Activated naive CD4-positive, alpha-beta T cell treated with anti-CD3 and anti-CD28 coated beads for 36 hours (primary cell): ENCODE measurements around the gene RERE. TPM values are rescaled to one million over a fixed set of nuclear protein-coding genes. Genes with fewer than 3 reads are reported as not detected.
A peak's percentile ranks its signal among the peaks of the same experiment; 100 is the strongest.
"Not testable (repeated sequence)": the region's sequence is repeated elsewhere in the genome, so short reads cannot be mapped to it uniquely, and the experiment has no call there.

ENCODE experiments used
- CTCF ChIA-PET: fragments of 350-600 bp; sonication (Branson Sonifier 250); formaldehyde crosslinking; loops from one replicate; lab custom pipeline; 2021; ENCODE audit warnings: antibody characterized with exemption; lab: Charles Lee
- DNase-seq: peaks from one replicate; pipeline ENCODE4 v3.0.0-alpha.2; 2020
- H3K27ac Mint-ChIP-seq: one replicate; pipeline ENCODE4 v1.8.0; 2021; ENCODE audit warnings: mild to moderate bottlenecking, mixed read lengths
- H3K27me3 Mint-ChIP-seq: one replicate; pipeline ENCODE4 v1.8.0; 2021; ENCODE audit warnings: low read depth, mixed read lengths
- H3K36me3 Mint-ChIP-seq: one replicate; pipeline ENCODE4 v1.8.0; 2021; ENCODE audit warnings: low read depth, mixed read lengths
- H3K4me1 Mint-ChIP-seq: one replicate; pipeline ENCODE4 v1.8.0; 2021; ENCODE audit warnings: low read depth, mixed read lengths
- H3K4me3 Mint-ChIP-seq: one replicate; pipeline ENCODE4 v1.8.0; 2021; ENCODE audit warnings: mild to moderate bottlenecking, moderate library complexity, mixed read lengths
- H3K9me3 Mint-ChIP-seq: one replicate; pipeline ENCODE4 v1.8.0; 2021; ENCODE audit warnings: mixed read lengths
- intact Hi-C: fragments of 100-400 bp; cut with micrococcal nuclease; formaldehyde crosslinking; loops from one replicate; pipeline ENCODE4 v1.15.1; 2023
- total RNA-seq, 2 experiments: library from RNA; stranded (reverse); gene quantifications; one replicate each; pipeline ENCODE4 v1.2.3, GENCODE V29; 2021

Gene RERE
- total RNA-seq, 2 experiments from 2014 or later = 46.4 to 47.6 TPM

GRCh38 chr1:8706995-8707396, 110.4 kb downstream of the RERE start:
- intact Hi-C loops = no loop called here
- CTCF ChIA-PET = interaction anchor here (0.8 to 1.5 kb wide), 4 partner anchors 19 to 146 kb away, joined by 3 to 6 read pairs (median 4); no protein-coding TSS in a partner anchor
- peaks cover 38% of the 10 kb centered on the region for H3K27me3 Mint-ChIP-seq

GRCh38 chr1:8706291-8706690, 111.1 kb downstream of the RERE start:
- peaks cover 17% of the 10 kb centered on the region for H3K4me1 Mint-ChIP-seq
- H3K9me3 Mint-ChIP-seq = no peaks in the 10 kb centered on the region
- H3K27me3 Mint-ChIP-seq = peaks cover 38% of the 10 kb centered on the region
- no peak overlapping the region for H3K27ac Mint-ChIP-seq
- CTCF ChIA-PET = interaction anchor here (0.9 to 1.5 kb wide), 3 partner anchors 20 to 145 kb away, joined by 3 to 6 read pairs (median 5); no protein-coding TSS in a partner anchor
- no peak for DNase-seq
- intact Hi-C loops = no loop called here
- H3K4me3 Mint-ChIP-seq = no peak overlapping the region
- peaks cover 5% of the 10 kb centered on the region for H3K36me3 Mint-ChIP-seq

More at GRCh38 chr1:8706995-8707396, 110.4 kb downstream of the RERE start:
- H3K9me3 Mint-ChIP-seq = no peaks in the 10 kb centered on the region
- H3K4me3 Mint-ChIP-seq = no peak overlapping the region
- H3K27ac Mint-ChIP-seq = no peak overlapping the region
- no peak for DNase-seq
- H3K4me1 Mint-ChIP-seq = peaks cover 11% of the 10 kb centered on the region
- peaks cover 5% of the 10 kb centered on the region for H3K36me3 Mint-ChIP-seq

GRCh38 chr1:8704866-8705506, 112.5 kb downstream of the RERE start:
- H3K27ac Mint-ChIP-seq = no peak overlapping the region
- intact Hi-C loops = loop anchor here (5.0 kb wide), 1 partner anchor 608 kb away; no protein-coding TSS in a partner anchor

GRCh38 chr1:8702850-8703810, 114.3 kb downstream of the RERE start:
- peak; percentile 72 for DNase-seq
- H3K36me3 Mint-ChIP-seq = peaks cover 2% of the 10 kb centered on the region
- H3K9me3 Mint-ChIP-seq = no peaks in the 10 kb centered on the region
- CTCF ChIA-PET = interaction anchor here (0.6 to 2.4 kb wide), 6 partner anchors 14 to 146 kb away, joined by 3 to 11 read pairs (median 4); no protein-coding TSS in a partner anchor
- intact Hi-C loops = loop anchor here (1.0 to 5.0 kb wide), 3 partner anchors 9 to 606 kb away; no protein-coding TSS in a partner anchor
- no peak overlapping the region for H3K27ac Mint-ChIP-seq
- peaks cover 31% of the 10 kb centered on the region for H3K4me1 Mint-ChIP-seq
- peak overlapping the region; percentile 84 for H3K4me3 Mint-ChIP-seq
- H3K27me3 Mint-ChIP-seq = peaks cover 36% of the 10 kb centered on the region

More at GRCh38 chr1:8704866-8705506, 112.5 kb downstream of the RERE start:
- CTCF ChIA-PET = interaction anchor here (1.2 to 2.4 kb wide), 4 partner anchors 22 to 144 kb away, joined by 3 to 11 read pairs (median 4); no protein-coding TSS in a partner anchor
- peaks cover 5% of the 10 kb centered on the region for H3K36me3 Mint-ChIP-seq
- H3K27me3 Mint-ChIP-seq = peaks cover 38% of the 10 kb centered on the region
- H3K9me3 Mint-ChIP-seq = no peaks in the 10 kb centered on the region
- DNase-seq = no peak
- no peak overlapping the region for H3K4me3 Mint-ChIP-seq
- H3K4me1 Mint-ChIP-seq = peaks cover 24% of the 10 kb centered on the region

- peak overlapping the region; percentile 88 for H3K27ac Mint-ChIP-seq
- intact Hi-C loops = loop anchor here (2.0 to 5.0 kb wide), 2 partner anchors 278 to 605 kb away; no protein-coding TSS in a partner anchor
- no peak for DNase-seq
- peaks cover 31% of the 10 kb centered on the region for H3K4me1 Mint-ChIP-seq
- CTCF ChIA-PET = interaction anchor here (0.7 to 1.2 kb wide), 2 partner anchors 24 to 153 kb away, joined by 3 read pairs; no protein-coding TSS in a partner anchor
- H3K4me3 Mint-ChIP-seq = peak overlapping the region; percentile 73
- peaks cover 35% of the 10 kb centered on the region for H3K27me3 Mint-ChIP-seq
- peaks cover 2% of the 10 kb centered on the region for H3K36me3 Mint-ChIP-seq
- H3K9me3 Mint-ChIP-seq = no peaks in the 10 kb centered on the region
Observed at GRCh38 chr1:8702472-8702849, 115.0 kb downstream of the RERE start.

GRCh38 chr1:8701794-8702471, 115.5 kb downstream of the RERE start:
- CTCF ChIA-PET = interaction anchor here (0.7 to 1.5 kb wide), 7 partner anchors 25 to 152 kb away, joined by 3 to 5 read pairs (median 3); no protein-coding TSS in a partner anchor
- peaks cover 30% of the 10 kb centered on the region for H3K27me3 Mint-ChIP-seq
- DNase-seq = no peak
- peaks cover 31% of the 10 kb centered on the region for H3K4me1 Mint-ChIP-seq
- intact Hi-C loops = loop anchor here (1.0 to 5.0 kb wide), 9 partner anchors 23 to 605 kb away; no protein-coding TSS in a partner anchor
- peak overlapping the region; percentile 88 for H3K27ac Mint-ChIP-seq
- H3K9me3 Mint-ChIP-seq = no peaks in the 10 kb centered on the region
- H3K36me3 Mint-ChIP-seq = peaks cover 2% of the 10 kb centered on the region
- peak overlapping the region; percentile 73 for H3K4me3 Mint-ChIP-seq

GRCh38 chr1:8699679-8700078, 117.8 kb downstream of the RERE start:
- Mint-ChIP-seq H3K4me3 (no peak overlapping the region), H3K27ac (no peak overlapping the region), H3K36me3 (peaks cover 2% of the 10 kb centered on the region), H3K4me1 (peaks cover 32% of the 10 kb centered on the region), H3K9me3 (no peaks in the 10 kb centered on the region), H3K27me3 (peaks cover 14% of the 10 kb centered on the region)
- CTCF ChIA-PET = interaction anchor here (1.3 to 1.8 kb wide), 2 partner anchors 52 to 115 kb away, joined by 3 to 4 read pairs; no protein-coding TSS in a partner anchor
- no peak for DNase-seq
- intact Hi-C loops = loop anchor here (2.0 to 5.0 kb wide), 3 partner anchors 29 to 602 kb away; no protein-coding TSS in a partner anchor

GRCh38 chr1:8698937-8699447, 118.4 kb downstream of the RERE start:
- Mint-ChIP-seq H3K27ac (no peak overlapping the region), H3K4me3 (no peak overlapping the region), H3K9me3 (no peaks in the 10 kb centered on the region), H3K4me1 (peaks cover 35% of the 10 kb centered on the region), H3K27me3 (peaks cover 11% of the 10 kb centered on the region), H3K36me3 (peaks cover 2% of the 10 kb centered on the region)
- no peak for DNase-seq
- CTCF ChIA-PET = interaction anchor here (0.5 kb wide), 1 partner anchor 29 kb away, joined by 3 read pairs; no protein-coding TSS in a partner anchor
- intact Hi-C loops = no loop called here

- Mint-ChIP-seq H3K27me3 (peaks cover 5% of the 10 kb centered on the region), H3K4me3 (no peak overlapping the region), H3K27ac (no peak overlapping the region), H3K36me3 (peaks cover 2% of the 10 kb centered on the region), H3K9me3 (no peaks in the 10 kb centered on the region), H3K4me1 (peaks cover 30% of the 10 kb centered on the region)
- CTCF ChIA-PET = interaction anchor here (0.5 to 0.6 kb wide), 2 partner anchors 29 to 338 kb away, joined by 3 read pairs; no protein-coding TSS in a partner anchor
- no peak for DNase-seq
- intact Hi-C loops = no loop called here
Observed at GRCh38 chr1:8698012-8698630, 119.3 kb downstream of the RERE start.

- intact Hi-C loops, H3K27ac Mint-ChIP-seq, DNase-seq, H3K9me3 Mint-ChIP-seq, H3K27me3 Mint-ChIP-seq, H3K36me3 Mint-ChIP-seq, H3K4me3 Mint-ChIP-seq: not testable (repeated sequence)
- CTCF ChIA-PET = interaction anchor here (0.6 to 0.9 kb wide), 2 partner anchors 15 to 124 kb away, joined by 3 read pairs; no protein-coding TSS in a partner anchor
- H3K4me1 Mint-ChIP-seq = peaks cover 11% of the 10 kb centered on the region
Observed at GRCh38 chr1:8695442-8695841, 122.0 kb downstream of the RERE start.
